Forelimb muscle (tissue), 1 donor: ENCODE data around the gene PSMC4. TPM values are rescaled to one million over a fixed set of nuclear protein-coding genes. Genes with fewer than 3 reads are reported as not detected.

Source experiments
- DNase-seq: peaks from one replicate; pipeline ENCODE4 v3.0.0-alpha.2; 2013; ENCODE audit warnings: low read depth
- polyA plus RNA-seq: library from polyadenylated mRNA; unstranded; fragments of 120-200 nt; gene quantifications from one replicate; pipeline ENCODE4 v1.2.1, GENCODE V29; 2013; ENCODE audit not compliant: insufficient read length

PSMC4 gene
- polyA plus RNA-seq: 54.5 TPM

DNA sequence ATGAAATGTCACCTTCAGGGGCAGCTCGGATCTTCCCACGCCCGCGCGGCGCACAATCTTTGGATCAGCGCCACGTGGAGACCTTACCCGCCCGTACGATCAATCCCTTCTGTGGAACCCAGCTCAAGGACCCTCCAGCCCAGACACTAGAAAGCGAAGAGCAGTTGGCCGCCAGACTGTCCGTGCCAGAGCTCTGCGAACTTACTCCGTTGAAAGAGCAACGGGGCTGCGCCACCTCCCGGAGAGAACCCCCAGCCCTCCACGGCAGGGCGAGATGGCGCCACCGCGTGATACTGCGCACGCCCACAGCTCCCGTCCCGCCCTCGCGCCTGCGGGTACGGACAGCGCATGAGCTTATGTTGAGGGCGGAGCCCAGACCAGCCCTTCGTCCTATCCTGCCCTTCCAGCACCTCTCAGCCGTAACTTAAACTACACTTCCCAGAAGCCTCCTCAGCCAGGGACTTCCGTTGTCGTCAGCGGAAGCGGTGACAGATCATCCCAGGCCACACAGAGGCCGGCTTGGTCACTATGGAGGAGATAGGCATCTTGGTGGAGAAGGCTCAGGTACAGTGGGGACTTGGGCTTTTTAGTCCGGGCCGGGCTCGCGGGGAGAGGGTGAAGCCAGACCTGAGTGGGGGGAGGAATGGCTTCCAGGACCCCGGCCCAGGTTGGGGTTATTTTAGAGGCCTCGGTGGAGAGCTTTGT is at the start of gene PSMC4:
Gene PSMC4, plus strand, starts transcription at position 491 of the 705 bp plus-strand sequence. Its CDS starts 38 bp downstream, at position 529.
- DNase-seq: peak; percentile 99

DNA sequence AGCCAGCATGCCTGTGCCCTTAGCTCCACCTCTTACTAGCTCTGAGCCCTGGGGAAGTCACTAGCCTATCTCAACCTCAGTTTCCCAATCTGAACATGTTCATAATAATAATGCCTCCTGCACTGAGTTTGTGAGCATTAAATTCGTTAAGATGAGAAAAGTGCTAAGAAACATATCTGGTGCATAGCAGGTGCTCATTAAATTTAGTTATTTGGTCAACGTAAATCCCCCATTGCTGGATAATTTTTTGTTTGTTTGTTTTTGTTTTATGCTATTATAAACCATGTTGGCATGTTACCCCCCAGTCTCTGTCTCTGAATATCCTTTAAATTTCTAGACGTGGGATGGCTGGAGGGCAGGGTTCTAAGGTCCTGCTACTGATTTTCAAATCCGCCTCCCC is 47.1 kb upstream of the PSMC4 start:
- DNase-seq: no peak

DNA sequence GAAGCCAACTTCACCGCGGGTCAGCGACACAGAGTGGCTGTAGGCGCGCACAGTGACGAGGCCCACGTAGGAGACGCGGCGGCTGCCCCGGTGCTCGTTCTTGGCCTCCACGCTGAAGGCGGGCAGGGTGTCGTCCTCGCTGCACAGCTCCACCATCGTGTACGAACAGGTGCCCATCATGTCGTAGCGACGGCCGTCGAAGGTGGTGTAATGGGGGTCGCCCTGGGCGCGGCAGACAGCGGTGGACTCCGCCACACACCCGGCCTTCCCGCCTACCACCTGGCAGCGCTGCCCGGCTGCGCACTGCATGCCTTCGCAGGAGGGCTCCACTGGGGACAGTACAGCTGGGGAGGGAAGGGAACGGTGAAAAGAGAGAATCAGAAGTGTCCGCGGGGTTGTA is 46.6 kb upstream of the PSMC4 start:
- DNase-seq: no peak

DNA sequence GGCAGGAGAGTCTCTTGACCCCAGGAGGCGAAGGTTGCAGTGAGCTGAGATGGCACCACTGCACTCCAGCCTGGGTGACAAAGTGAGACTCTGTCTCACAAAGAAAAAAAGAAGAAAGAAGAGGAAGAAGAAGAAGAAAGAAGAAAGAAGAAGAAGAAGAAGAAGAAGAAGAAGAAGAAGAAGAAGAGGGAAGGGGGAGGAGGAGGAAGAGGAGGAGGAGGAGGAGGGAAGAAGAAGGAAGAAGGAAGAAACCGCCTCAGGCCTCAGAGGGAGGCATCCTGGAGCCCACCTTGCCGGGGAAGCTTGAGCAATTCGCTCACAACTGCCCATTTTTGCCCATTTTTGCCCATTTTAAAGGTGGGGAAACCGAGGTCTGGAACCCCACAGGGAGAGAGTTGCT is 46.0 kb upstream of the PSMC4 start:
- DNase-seq: no peak

DNA sequence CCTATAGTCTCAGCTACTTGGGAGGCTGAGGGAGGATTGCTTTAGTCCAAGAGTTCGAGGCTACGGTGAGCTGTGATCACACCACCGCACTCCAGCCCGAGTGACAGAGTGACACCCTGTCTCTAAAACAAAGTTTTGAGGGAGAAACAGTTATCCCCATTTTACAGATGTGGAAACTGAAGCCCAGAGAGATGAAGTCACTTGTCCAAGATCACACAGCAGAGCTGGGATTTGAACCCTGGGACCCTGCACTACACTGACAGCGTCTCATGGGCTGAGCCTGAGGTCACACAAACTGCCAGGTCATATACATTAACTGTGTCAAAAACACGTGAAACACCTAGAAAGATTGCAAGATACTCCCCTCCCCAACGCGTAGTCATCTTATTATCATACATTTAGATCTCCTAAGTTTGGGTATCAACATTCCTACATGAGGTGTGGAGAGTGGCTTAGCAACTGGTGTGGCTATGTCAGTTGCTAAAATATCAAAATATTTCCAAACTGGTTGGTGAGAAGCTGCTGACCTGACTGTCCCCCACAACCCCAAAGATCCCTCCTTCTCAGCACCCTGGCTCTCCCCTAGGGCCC is 44.7 kb upstream of the PSMC4 start:
- no peak for DNase-seq

DNA sequence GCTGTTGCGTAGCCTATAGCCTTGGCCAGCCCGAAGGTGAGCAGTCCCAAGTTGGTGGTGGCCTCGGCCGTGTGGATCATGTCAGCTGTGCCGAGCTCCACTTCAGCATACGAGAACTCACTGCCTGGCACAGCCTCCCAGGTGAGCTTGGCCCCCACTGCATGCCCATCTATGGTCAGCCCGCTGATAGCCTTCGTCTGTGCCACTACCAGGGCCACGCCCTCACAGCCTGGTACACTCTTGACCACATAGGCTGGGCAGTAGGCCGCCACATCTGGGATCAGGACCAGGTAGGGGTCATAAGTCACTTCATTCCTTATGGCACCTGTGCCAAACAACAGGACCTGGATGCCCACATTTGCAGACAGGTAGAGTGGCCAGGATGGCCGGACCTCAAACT is 43.9 kb upstream of the PSMC4 start:
- no peak for DNase-seq

DNA sequence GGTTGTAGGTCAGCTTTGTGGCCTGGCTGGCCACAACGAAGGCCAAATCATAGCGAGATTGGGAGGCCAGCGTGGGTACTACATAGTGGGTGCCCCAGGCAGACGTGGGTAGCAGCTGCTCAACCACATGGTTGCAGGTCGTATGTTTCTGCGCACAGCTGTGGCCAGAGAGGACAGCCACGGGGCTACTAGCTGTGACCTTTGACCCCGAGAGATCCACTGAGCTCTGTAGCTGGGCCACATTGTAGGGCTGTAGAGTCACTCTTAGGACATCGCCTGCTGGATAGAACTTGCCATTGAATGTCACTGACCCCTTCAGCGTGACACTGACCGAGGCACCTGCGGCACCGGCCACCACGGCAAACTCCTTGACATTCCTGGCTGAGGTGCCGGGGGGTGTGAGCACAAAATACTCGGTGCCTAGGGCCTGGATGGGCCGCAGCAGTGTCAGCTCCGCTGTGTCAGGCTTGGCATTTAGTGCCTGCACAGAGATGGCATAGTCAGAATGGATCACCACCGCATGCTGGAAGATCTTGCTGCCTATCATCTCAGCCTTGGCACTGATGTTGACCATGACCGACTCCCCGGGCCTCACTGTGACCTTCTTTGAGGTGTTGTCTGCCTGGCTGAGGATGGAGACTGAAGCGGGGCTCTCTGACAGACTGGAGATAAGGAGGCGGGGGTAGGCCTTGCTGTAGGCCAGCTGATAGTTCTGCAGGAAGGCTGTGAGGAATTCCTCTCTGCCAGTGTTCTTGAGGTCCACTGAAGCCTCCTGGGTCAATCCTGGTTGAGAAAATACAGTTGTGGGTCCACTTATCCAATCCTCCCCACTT is 43.2 kb upstream of the PSMC4 start:
- no peak for DNase-seq

DNA sequence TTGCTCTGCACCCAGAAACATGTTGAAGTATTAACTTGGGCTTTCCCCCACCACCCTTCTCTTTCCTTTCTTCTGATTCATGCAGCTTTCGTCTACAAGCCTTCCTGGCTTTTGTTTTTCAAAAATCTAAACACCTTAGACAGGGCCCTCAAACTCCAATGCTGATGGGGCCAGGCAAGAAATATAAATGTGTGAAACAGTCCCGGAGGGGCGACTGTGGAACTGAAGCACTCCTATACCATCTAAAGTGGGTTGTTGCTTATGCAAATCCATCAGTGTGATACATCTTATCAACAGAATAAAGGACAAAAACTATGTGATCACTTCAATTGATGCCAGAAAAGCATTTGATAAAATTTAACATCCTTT is 42.6 kb upstream of the PSMC4 start:
- DNase-seq: no peak

DNA sequence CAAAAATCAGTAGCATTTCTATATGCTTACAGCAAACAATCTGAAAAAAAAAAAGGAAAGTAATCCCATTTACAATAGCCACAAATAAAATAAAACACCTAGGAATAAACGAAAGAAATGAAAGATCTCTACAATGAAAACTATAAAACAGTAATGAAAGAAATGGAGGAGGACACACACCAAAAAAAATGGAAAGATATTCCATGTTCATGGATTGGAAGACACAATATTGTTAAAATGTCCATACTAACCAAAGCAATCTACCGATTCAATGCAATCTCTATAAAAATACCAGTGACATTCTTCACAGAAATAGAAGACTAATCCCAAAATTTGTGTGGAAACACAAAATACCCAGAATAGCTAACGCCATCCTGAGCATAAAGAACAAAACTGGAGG is 41.2 kb upstream of the PSMC4 start:
- no peak for DNase-seq

DNA sequence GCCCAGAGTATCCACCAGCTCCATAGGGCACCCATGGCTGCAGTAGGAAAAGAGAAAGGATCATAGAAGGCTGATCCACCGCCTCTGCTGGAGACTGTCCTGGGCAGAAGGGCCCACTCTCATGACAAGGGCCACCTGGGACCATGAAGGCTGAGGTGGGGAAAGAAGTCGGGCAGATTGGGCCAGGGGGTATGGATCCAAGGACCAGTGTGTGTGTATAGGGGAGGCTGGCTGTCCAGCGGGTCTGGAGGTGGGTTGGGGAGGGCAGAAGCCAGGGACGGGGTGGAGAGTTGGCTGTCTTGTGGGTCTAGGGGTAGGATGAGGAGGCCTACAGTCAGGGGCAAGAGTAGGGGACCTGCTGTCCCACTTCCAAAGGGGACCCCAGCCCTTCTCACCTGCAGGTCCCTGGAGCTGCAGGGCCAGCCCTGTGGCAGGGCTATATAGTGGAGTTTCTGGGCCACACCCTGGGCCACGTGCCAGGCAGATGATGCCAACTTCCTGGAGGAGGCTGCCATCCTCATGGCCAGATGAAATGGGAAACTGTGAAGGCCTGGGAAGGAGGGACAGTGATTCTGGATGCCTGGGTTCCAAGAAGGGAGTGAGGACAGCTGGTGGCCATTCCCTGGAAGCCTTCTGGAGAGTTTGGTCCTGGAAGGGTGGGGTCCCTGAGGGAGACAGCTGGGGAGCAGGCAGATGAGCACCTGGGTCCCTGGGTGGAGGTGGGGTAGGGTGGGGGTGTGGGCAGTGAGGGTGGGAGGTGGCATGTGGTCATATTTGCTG is 36.2 kb upstream of the PSMC4 start, which contains the start of gene FCGBP:
Gene FCGBP, minus strand, starts transcription at position 51 of the 780 bp plus-strand sequence.
- DNase-seq: no peak

DNA sequence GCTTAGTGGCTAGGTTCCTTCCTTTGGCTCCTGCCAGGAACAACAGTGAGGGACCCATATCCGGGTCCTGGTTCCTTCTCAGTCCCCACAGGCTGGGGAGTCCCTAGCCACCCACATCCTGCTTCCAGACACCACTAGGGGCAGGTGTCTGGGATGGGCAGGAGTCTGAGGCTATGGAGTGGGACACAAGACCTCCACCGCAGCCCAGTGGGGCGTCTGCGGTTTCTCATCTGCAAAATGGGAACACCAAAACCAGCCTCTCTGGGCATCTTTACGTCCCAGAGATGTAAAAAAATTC is 35.7 kb upstream of the PSMC4 start:
- DNase-seq: no peak

DNA sequence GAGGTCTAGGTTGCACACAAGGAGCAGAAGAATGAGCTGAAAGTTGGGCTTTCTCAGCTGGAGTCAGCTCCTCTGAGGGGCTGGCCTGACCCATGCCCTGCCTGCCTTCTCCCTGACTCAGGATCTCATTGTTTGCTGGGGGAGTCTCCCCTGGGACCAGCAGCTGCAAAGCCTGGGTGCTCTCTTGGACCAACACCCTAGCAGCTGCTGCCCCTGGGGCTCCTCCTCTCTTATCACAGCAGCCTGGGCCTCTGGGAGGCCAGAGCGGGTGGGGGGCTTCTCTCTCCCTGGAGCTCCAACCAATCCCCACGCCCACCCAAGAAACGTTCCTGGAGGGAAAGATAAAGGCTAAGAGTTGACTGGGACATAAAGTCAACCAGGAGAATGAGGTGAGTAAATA is 34.9 kb upstream of the PSMC4 start:
- DNase-seq: no peak

DNA sequence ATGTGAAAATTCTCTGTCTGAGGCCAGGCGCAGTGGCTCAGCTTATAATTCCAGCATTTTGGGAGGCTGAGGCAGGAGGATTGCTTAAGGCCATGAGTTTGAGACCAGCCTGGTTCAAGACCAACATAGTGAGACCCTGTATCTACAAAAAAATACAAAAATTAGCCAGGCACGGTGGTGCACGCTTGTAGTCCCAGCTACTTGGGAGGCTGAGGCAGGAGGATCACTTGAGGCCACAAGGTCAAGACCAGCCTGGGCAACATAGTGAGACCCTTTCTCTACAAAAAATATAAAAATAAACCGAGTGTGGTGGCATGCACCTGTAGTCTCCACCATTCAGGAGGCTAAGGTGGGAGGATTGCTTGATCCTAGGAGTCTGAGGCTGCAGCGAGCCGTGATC is 34.3 kb upstream of the PSMC4 start:
- no peak for DNase-seq

DNA sequence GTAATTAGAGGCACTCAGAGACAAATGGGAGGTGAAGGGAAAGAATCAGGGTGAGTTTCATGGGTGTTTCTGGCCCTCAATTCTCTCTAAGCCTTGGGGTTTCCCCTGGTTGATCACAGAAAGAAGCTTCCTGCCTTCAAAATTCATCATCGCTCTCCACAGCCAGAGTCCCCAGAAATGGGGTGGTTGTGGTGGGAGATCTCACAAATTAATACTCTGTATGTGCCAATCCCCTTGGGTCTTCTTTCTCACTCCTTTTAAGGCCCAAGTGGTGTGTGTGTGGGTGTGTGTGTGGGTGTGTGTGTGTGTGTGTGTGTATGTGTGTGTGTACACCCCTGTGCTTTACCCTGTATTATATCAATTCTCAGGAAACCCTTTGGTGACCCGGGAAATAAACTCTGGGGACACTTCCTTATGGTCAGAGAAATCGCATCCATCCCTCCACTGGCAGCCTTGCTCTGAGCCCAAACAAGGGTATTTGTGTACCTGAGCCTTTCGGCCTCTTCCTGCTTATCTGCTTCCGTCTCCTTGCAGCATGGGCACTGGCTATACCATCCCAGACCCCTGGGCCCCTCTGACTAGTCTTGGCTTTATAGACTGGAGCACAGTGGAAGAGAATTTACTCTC is 33.8 kb upstream of the PSMC4 start:
- no peak for DNase-seq

DNA sequence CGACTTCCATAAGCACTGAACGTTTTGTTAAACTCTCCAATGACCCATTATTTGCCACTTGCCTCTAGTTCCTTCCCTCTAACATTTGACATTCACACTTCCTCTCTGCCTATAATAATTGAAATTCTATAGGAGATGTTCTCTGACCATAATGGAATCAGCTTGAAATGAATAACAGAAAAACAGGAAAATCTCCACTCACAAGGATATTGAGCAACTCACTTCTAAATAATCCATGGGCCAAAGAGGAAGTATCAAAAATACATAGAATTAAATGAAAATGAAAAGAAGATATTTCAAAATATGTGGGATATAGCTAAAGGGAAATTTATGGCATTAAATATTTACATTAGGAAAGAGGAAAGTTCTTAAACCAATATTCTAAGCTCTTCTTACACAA is 33.2 kb upstream of the PSMC4 start:
- DNase-seq: no peak

DNA sequence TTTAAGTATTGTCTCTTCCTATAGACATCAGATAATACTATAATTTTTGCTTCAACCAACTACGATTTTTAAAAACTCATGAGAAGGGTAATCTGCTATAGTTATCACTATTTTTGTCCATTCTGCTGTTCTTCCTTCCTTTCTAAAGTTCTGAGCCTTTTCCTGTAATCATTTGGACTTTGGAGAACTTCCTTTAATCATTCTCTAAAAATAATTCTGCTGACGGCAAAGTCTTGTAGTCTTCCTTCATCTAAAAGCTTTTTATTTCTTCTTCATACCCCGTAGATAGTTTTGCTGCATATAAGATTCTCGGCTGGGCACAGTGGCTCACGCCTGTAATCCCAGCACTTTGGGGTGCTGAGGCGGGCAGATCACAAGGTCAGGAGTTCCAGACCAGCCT is 31.4 kb upstream of the PSMC4 start:
- DNase-seq: no peak

DNA sequence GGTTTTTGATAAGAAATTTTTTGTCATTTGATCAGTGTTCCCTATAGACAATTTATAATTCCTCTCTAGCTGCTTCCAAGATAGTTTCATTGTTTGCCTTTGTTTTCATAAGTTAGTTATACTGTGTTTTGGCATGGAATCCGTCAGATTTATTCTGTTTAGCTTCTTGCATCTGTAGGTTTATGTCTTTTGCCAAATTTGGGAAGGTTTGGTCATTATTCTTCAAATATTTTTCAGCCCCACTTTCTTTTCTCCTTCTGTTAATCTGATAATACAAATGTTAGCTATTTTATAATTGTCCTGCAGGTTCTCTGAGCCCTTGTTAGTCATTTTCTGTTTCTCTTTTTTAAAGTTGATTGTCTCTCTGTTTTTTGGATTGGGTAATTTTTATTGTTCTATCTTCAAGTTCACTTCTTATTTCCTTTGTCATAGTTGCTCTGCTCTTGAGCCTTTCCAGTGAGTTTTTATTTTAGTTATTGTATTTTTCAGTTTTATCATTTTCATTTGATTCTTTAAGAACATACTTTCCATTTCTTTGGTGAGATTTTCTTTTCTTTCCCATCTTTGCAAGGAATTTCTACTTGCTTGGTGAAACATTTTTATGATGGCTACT is 30.6 kb upstream of the PSMC4 start:
- DNase-seq: no peak

DNA sequence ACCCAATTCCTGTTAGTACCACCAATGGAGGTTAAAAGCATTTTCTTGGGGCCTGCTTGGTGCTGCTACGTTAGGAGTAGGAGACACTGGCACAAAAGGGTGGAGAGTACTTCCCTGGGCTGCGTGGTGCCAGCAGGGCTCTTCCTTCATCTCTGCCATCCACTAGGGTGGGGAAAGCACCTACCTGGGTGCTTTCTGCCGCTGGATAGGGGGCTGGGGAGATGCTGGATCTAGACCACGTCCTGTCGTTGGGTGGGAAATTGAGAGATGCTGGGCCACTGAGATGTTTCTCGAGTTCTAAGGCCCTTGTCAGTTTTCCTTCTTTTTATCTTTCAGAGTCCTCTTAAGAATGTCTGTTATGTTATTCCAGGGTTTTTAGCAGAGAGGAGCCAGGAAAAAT is 29.8 kb upstream of the PSMC4 start:
- DNase-seq: no peak

DNA sequence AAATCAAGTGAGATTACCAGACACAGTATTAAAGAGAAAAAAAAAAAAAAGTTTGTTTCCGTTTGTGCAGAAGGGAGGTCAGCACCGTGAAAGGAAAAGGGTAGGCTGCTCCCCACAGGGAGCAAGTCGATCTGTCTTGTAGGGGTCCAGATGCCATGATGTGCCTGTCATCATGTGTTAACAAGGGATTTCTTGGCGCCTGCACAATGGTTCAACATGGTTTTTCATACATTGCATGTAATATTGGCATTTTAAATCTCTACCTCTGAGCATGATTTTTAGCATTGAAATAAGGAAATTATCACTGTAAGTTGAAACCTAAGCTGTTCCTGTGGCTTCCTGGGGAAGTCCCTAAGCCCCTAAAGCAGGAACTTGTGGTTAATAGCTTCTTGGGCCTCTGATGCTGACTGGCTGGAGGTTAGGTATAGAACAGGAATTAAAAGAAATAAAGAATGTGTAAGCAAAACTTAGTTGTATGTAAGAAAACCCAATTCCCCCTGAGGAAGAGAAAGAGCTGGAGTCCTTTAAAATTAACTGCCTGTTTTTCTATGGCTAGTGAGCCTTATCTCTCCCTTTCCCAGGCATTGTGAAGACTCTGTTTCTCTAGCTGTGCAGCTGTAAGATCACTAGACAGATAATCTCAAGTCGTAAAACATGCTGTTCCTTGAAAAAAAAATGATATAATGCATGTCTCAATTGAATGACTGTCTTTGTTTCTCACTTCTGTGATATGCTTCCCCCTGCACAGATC is 29.2 kb upstream of the PSMC4 start:
- DNase-seq: peak; percentile 24

DNA sequence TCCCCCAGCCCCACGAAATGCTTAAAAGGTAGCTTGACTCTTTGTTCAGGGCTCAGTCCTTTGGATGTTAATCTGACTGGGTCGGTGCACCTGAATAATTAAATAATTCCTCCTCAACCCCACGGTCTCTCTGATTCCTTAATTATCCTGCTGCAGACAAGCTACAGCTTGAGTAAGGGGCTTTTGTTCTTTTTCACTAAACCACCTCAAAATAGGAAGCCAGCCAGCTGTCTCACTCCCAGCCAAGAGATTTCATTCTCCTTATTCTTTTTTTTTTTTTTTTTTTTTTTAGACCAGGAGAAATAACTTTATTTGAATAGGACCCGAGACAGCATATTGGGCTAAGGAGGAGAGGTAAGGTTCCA is 28.6 kb upstream of the PSMC4 start:
- DNase-seq: no peak

DNA sequence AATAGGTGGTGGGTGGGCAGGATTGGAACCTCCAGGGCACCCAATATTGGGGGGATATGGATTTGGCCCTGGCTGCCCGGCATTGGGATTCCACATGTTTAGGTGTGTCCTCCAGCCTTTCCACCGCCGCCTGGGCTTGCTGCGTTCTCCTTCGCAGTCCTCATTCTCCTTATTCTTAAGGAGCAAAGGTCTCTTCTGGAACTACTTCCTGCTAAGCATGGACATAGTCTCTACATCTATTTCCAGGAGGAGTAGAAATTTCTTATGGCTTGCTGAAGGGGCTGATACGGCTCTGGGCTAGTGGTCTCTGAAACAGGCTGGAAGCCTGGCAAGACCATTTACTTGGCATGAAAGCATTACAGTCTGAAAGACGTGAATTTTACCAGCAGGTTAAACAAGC is 27.4 kb upstream of the PSMC4 start:
- no peak for DNase-seq
